Brain pericyte (primary cell): ENCODE measurements around the gene OTOGL.
"Not testable (repeated sequence)": the region's sequence is repeated elsewhere in the genome, so short reads cannot be mapped to it uniquely, and the experiment has no call there.

Source experiments
- DNase-seq: peaks from one replicate; pipeline ENCODE4 v3.0.0-alpha.2; 2012; ENCODE audit warnings: low read depth, low spot score

Gene OTOGL

GRCh38 chr12:80219345-80219744, 120.0 kb downstream of the OTOGL start:
- DNase-seq: no peak

- no peak for DNase-seq
Observed at GRCh38 chr12:80222261-80222660, 122.9 kb downstream of the OTOGL start.

GRCh38 chr12:80226576-80226975, 127.2 kb downstream of the OTOGL start:
- no peak for DNase-seq

GRCh38 chr12:80227904-80228303, 128.6 kb downstream of the OTOGL start:
- DNase-seq: not testable (repeated sequence)

- peak; percentile 44 for DNase-seq
Observed at GRCh38 chr12:80230068-80230467, 130.7 kb downstream of the OTOGL start.

GRCh38 chr12:80232837-80233236, 133.5 kb downstream of the OTOGL start:
- no peak for DNase-seq

DNA sequence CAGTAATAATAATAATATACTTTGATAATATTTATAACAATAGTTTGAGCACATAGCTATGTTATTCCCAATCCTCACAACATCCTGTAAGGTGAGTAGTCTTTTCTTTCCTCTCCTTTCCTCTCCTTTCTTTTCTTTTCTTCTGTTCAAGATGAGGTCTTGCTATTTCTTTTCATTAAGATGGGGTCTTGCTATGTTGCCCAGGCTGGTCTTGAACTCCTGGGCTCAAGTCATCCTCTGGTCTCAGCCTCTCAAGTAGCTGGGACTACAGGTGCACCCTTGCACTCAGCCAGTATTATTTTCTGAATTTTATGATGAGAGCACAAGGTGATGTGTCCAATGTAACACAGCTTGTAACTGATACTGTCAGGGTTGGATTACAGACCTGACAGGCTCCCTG, 134.6 kb downstream of the OTOGL start:
- DNase-seq: no peak

DNA sequence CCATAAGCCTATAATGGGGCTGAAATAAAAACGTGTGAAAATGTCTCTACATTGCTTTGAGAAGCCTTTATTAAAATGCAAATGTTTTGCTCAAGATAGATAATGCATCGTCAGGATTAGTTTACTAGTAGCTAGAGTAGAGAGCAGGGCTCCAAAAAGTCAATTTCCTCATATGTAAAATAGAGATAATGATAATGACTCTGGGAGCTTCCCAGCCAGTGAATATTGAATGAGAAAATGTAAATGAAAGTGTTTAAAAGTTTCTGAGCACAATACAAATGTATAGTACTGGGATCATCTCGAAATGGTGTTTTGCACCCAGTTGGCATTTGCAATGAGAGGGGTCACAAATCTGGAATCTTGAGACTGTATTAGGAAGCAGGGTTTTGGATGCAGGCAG, 135.3 kb downstream of the OTOGL start:
- DNase-seq: no peak

DNA sequence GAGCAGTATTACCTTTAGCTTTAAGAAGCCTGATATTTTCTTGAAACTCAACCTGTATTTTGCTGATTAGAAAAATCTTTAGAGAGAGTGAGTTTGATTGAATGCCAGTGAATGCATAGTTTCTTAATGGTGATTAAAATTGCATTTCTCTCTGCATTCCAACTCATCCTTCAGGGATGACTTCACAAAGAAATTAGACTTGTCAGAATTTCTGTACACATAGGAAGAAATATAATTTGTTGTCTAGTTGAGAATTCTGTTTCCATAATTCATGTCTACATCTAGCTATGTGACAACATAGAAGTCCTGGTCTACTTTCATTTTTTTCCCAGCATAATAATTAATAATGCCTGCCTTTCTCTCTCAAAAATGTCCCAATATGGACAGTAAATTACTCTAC, 136.6 kb downstream of the OTOGL start:
- DNase-seq: no peak

- no peak for DNase-seq
Observed at GRCh38 chr12:80239867-80240266, 140.5 kb downstream of the OTOGL start.

DNA sequence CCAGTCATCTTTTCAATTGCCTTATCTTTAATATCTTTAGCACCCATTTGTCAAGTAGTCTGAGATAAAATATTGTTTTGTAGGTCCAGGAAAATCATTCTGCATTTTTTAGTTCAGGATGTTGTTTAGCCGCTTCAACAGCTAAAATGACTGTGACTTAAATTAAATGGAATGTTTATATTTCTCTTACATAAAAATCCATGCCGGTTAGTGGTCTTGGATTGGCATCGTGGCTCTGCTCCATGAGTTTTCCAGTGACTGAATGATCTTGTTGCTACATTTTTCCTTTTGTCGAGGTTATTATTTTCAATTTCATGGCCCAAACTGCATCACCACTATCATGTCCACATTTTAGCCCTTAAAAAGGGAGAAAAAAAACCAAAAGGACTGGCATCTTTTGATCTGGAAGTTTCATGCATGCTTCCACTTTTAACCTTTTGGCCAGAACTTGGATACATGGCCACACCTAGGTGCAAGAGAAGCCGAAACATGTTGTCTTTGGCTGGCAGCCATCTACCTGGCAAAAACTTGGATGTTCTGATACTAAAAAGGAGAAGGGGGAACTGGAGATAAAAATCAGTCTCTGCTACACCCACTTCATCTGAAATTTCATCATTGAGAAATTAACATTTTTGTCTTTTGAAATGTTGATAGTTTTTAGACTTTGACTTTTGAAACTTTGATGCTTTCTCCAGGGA, 142.4 kb downstream of the OTOGL start:
- DNase-seq: no peak

DNA sequence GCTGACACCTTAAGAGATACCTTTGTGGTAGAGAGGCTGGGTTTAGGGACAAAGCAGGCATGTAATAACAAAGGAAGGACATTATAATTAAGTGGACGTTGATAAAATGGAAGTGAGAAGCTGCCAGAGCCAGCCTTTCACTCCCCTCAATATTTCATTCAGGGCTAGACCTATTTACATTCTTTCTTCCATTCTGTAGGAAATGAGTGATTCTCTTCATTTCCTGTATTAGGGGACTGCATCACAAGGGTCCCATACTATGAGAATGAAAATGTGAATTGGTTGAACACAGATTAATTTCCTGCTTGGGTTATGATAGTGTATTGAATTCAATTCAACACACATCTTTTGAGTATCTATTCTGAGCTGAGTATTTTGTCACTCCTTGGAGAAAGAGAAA, 143.0 kb downstream of the OTOGL start:
- no peak for DNase-seq

DNA sequence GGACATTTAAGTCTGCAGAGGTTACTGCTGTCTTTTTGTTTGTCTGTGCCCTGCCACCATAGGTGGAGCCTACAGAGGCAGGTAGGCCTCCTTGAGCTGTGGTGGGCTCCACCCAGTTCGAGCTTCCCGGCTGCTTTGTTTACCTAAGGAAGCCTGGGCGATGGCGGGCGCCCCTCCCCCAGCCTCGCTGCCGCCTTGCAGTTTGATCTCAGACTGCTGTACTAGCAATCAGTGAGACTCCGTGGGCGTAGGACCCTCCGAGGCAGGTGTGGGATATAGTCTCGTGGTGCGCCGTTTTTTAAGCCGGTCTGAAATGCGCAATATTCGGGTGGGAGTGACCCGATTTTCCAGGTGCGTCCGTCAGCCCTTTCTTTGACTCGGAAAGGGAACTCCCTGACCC, 150.2 kb downstream of the OTOGL start:
- not testable (repeated sequence) for DNase-seq

DNA sequence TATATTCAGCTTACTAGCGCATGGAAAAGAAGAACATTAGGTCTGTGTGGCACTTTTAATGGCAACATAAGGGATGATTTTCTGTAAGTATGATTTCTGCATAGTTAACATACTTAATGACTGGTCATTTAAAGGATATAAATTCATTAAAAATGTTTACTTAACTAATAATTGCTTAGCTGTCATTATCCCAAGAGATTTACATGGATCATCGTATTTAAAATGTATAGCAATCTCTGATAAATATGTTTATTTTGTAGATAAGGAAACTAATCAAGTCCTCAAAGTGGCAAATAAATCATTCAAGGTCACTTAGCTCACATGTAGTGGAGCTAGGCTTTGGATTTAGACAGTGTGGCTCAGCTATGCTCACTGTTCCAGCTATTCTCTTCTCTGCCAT, 158.6 kb downstream of the OTOGL start:
- DNase-seq: no peak

DNA sequence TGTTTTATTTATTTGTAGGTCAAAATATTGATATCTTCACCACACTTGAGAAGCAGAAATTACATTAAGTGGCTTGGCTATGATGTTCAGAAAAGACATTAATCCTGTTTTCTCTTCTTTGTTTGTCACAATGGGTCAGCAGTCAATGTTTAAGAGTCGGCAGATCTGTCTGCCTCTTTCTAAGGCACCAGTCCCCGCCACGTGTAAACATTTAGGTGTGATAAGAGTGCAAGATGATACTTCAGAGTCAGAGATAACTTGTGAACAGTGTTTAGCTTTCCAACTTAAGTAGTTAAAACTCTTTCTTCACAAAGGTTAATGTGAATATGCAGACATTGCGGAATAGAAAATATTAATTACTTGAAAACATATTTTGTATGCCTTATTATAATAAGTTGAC, 160.9 kb downstream of the OTOGL start:
- no peak for DNase-seq

- no peak for DNase-seq
Observed at GRCh38 chr12:80261403-80261802, 162.1 kb downstream of the OTOGL start.

- DNase-seq: no peak
Observed at GRCh38 chr12:80262346-80262745, 163.0 kb downstream of the OTOGL start.

DNA sequence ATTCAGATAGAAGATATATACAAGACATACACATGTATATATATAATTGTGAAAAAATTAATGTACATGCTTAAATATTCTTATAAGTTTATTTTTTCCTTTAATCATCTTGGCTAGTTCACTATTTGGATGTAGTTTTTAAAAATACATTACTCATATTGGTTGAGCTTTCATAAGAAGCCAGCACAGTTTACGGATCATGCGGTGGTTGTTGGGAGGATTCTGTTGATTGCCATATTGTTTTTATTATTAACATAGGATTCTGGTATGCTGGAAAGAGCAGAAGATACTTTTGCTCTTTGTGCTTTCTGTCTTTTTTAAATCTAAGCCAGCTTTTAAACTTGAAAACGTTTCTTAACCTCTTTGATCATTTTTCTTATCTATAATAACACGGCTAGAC, 163.4 kb downstream of the OTOGL start:
- no peak for DNase-seq

GRCh38 chr12:80264386-80264785, 165.0 kb downstream of the OTOGL start:
- DNase-seq: no peak

- DNase-seq: no peak
Observed at GRCh38 chr12:80264891-80265290, 165.6 kb downstream of the OTOGL start.

GRCh38 chr12:80268924-80269749, 169.8 kb downstream of the OTOGL start:
- no peak for DNase-seq

DNA sequence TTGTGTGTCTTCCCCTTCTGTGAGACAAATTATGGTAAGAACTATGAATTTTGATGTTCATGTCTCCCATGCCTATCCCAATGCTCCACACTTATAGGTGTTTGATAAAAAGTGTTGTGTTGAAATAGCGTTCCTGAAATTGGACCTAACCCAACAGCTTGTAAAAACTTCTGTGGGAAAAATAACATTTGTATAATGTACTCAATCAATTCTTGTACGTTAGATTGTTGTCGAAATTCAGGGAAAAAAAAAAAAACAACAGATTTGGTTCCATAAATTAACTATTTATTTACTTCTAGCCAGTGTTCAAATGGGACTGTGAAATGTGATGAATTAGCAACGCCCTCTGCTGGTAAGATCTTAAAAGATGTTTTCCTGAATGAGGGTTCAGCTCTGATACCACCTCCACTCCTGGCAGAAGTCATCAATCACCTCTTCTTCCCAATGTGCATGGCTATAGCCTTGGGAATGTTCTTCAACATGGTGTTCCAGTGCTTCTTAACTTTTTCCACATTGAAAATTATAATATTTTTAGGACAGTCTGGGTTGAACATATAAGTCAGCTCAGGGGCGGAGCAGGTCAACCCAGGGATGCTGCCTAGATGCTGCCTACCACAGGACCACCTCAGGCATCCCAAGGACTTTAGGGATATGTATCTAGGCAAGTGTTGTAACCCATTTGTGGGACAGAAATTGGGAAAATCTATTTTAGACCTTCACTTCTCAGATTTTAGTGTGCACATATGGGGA, 170.6 kb downstream of the OTOGL start:
- no peak for DNase-seq
